ENCODE measurements around the gene RCC1.
"Not testable (repeated sequence)": the region's sequence is repeated elsewhere in the genome, so short reads cannot be mapped to it uniquely, and the experiment has no call there.

RCC1 gene

GRCh38 chr1:28505406-28506187, at the start of gene RCC1:
RCC1 (plus strand) TSS chr1:28506043; CDS start chr1:28529867, 23,824 bp downstream.
- peak; percentile 91 for DNase-seq (ENCODE audit: low read depth)

- no peak for DNase-seq (ENCODE audit: low read depth)
Observed at GRCh38 chr1:28456078-28456477, 49.8 kb upstream of the RCC1 start.

GRCh38 chr1:28457678-28458077, 48.2 kb upstream of the RCC1 start:
- no peak for DNase-seq (ENCODE audit: low read depth)

- DNase-seq (ENCODE audit: low read depth) = no peak
Observed at GRCh38 chr1:28458237-28459228, 47.3 kb upstream of the RCC1 start.

- DNase-seq (ENCODE audit: low read depth) = no peak
Observed at GRCh38 chr1:28466226-28466778, 39.5 kb upstream of the RCC1 start.

- no peak for DNase-seq (ENCODE audit: low read depth)
Observed at GRCh38 chr1:28470146-28470545, 35.7 kb upstream of the RCC1 start.

GRCh38 chr1:28479497-28479896, 26.3 kb upstream of the RCC1 start:
- DNase-seq (ENCODE audit: low read depth) = not testable (repeated sequence)

- DNase-seq (ENCODE audit: low read depth) = no peak
Observed at GRCh38 chr1:28480308-28480707, 25.5 kb upstream of the RCC1 start.

- no peak for DNase-seq (ENCODE audit: low read depth)
Observed at GRCh38 chr1:28482138-28482537, 23.7 kb upstream of the RCC1 start.

- no peak for DNase-seq (ENCODE audit: low read depth)
Observed at GRCh38 chr1:28482702-28483101, 23.1 kb upstream of the RCC1 start.

GRCh38 chr1:28494737-28495136, 11.1 kb upstream of the RCC1 start:
- no peak for DNase-seq (ENCODE audit: low read depth)

- DNase-seq (ENCODE audit: low read depth) = no peak
Observed at GRCh38 chr1:28499553-28499952, 6.3 kb upstream of the RCC1 start.

GRCh38 chr1:28501925-28502324, 3.9 kb upstream of the RCC1 start:
- DNase-seq (ENCODE audit: low read depth) = no peak

- DNase-seq (ENCODE audit: low read depth) = no peak
Observed at GRCh38 chr1:28503117-28503516, 2.7 kb upstream of the RCC1 start.

- DNase-seq (ENCODE audit: low read depth) = no peak
Observed at GRCh38 chr1:28506907-28507246, 1.0 kb downstream of the RCC1 start.

- no peak for DNase-seq (ENCODE audit: low read depth)
Observed at GRCh38 chr1:28507247-28507645, 1.4 kb downstream of the RCC1 start.

- no peak for DNase-seq (ENCODE audit: low read depth)
Observed at GRCh38 chr1:28507646-28508434, 2.0 kb downstream of the RCC1 start.

- no peak for DNase-seq (ENCODE audit: low read depth)
Observed at GRCh38 chr1:28508435-28508754, 2.6 kb downstream of the RCC1 start.

GRCh38 chr1:28509705-28510272, 3.9 kb downstream of the RCC1 start:
- no peak for DNase-seq (ENCODE audit: low read depth)

- DNase-seq (ENCODE audit: low read depth) = no peak
Observed at GRCh38 chr1:28510273-28510969, 4.6 kb downstream of the RCC1 start.

- DNase-seq (ENCODE audit: low read depth) = no peak
Observed at GRCh38 chr1:28510970-28511440, 5.2 kb downstream of the RCC1 start.

Data from stimulated activated CD8-positive, alpha-beta memory T cell treated with anti-CD3 and anti-CD28 coated beads, Interleukin-12 subunit alpha, Interleukin-12 subunit beta, amount 100 ng/mL, for 1 hour (primary cell).